HEK293 (cell line): ENCODE results near the gene ECHDC1.

ENCODE experiments used
- GLIS2 ChIP-seq: fragments of 450-650 bp; formaldehyde crosslinking; IDR thresholded peaks from 2 replicates; pipeline ENCODE4 v1.5.1; 2016; ENCODE audit warnings: missing biosample characterization, missing genetic modification characterization
- IKZF3 ChIP-seq: fragments of 450-650 bp; IDR thresholded peaks from 2 replicates; pipeline ENCODE4 v1.5.0; 2018; ENCODE audit warnings: missing biosample characterization, mild to moderate bottlenecking, missing genetic modification characterization, moderate library complexity
- KLF9 ChIP-seq: fragments of 450-650 bp; formaldehyde crosslinking; IDR thresholded peaks from 2 replicates; pipeline ENCODE4 v1.5.1; 2016; ENCODE audit warnings: missing biosample characterization, missing genetic modification characterization, low read depth
- PRDM1 ChIP-seq: fragments of 450-650 bp; formaldehyde crosslinking; IDR thresholded peaks from 2 replicates; pipeline ENCODE4; 2016; ENCODE audit warnings: missing biosample characterization, missing genetic modification characterization
- PRDM4 ChIP-seq: fragments of 450-650 bp; formaldehyde crosslinking; IDR thresholded peaks from 2 replicates; pipeline ENCODE4 v1.5.1; 2017; ENCODE audit warnings: missing biosample characterization, missing genetic modification characterization
- SALL2 ChIP-seq: fragments of 450-650 bp; formaldehyde crosslinking; IDR thresholded peaks from 2 replicates; pipeline ENCODE4 v1.5.0; 2017; ENCODE audit warnings: missing biosample characterization, mild to moderate bottlenecking, missing genetic modification characterization, borderline replicate concordance
- YY2 ChIP-seq: fragments of 450-650 bp; formaldehyde crosslinking; IDR thresholded peaks from 2 replicates; pipeline ENCODE4 v1.5.1; 2016; ENCODE audit warnings: missing biosample characterization, missing genetic modification characterization
- ZFP3 ChIP-seq: fragments of 450-650 bp; formaldehyde crosslinking; IDR thresholded peaks from 2 replicates; pipeline ENCODE4 v1.5.1; 2016; ENCODE audit warnings: low read depth, missing biosample characterization, missing genetic modification characterization
- ZNF155 ChIP-seq: fragments of 450-650 bp; formaldehyde crosslinking; IDR thresholded peaks from 2 replicates; pipeline ENCODE4 v1.5.1; 2016; ENCODE audit warnings: missing biosample characterization, missing genetic modification characterization
- ZNF169 ChIP-seq: fragments of 450-650 bp; formaldehyde crosslinking; IDR thresholded peaks from 2 replicates; pipeline ENCODE4 v1.5.1; 2016; ENCODE audit warnings: missing biosample characterization, missing genetic modification characterization
- ZNF202 ChIP-seq: fragments of 450-650 bp; formaldehyde crosslinking; IDR thresholded peaks from 2 replicates; pipeline ENCODE4 v1.5.1; 2016; ENCODE audit warnings: missing biosample characterization, missing genetic modification characterization, borderline replicate concordance
- ZNF248 ChIP-seq: fragments of 450-650 bp; formaldehyde crosslinking; IDR thresholded peaks from 2 replicates; pipeline ENCODE4 v1.5.1; 2017; ENCODE audit warnings: missing biosample characterization, missing genetic modification characterization
- ZNF302 ChIP-seq: fragments of 450-650 bp; formaldehyde crosslinking; IDR thresholded peaks from 2 replicates; pipeline ENCODE4 v1.5.1; 2016; ENCODE audit warnings: missing biosample characterization, missing genetic modification characterization, low read depth
- ZNF311 ChIP-seq: fragments of 450-650 bp; formaldehyde crosslinking; IDR thresholded peaks from 2 replicates; pipeline ENCODE4 v1.5.1; 2017; ENCODE audit warnings: missing biosample characterization, missing genetic modification characterization, borderline replicate concordance
- ZNF362 ChIP-seq: fragments of 450-650 bp; formaldehyde crosslinking; IDR thresholded peaks from 2 replicates; pipeline ENCODE4 v1.5.1; 2016; ENCODE audit warnings: missing biosample characterization, missing genetic modification characterization
- ZNF398 ChIP-seq: fragments of 450-650 bp; formaldehyde crosslinking; IDR thresholded peaks from 2 replicates; pipeline ENCODE4 v1.5.1; 2017; ENCODE audit warnings: missing biosample characterization, missing genetic modification characterization
- ZNF514 ChIP-seq: fragments of 450-650 bp; formaldehyde crosslinking; IDR thresholded peaks from 2 replicates; pipeline ENCODE4 v1.5.1; 2016; ENCODE audit warnings: missing biosample characterization, missing genetic modification characterization
- ZNF549 ChIP-seq: fragments of 450-650 bp; IDR thresholded peaks from 2 replicates; pipeline ENCODE4 v1.5.1; 2018; ENCODE audit warnings: missing biosample characterization, missing genetic modification characterization, mild to moderate bottlenecking, inconsistent platforms, moderate library complexity
- ZNF585B ChIP-seq: fragments of 450-650 bp; formaldehyde crosslinking; IDR thresholded peaks from 2 replicates; pipeline ENCODE4 v1.5.1; 2016; ENCODE audit warnings: missing biosample characterization, missing genetic modification characterization
- ZNF623 ChIP-seq: fragments of 450-650 bp; formaldehyde crosslinking; IDR thresholded peaks from 2 replicates; pipeline ENCODE4 v1.5.1; 2016; ENCODE audit warnings: missing biosample characterization, missing genetic modification characterization
- ZNF654 ChIP-seq: fragments of 450-650 bp; formaldehyde crosslinking; IDR thresholded peaks from 2 replicates; pipeline ENCODE4 v1.5.1; 2016; ENCODE audit warnings: low read depth, missing biosample characterization, missing genetic modification characterization
- ZNF747 ChIP-seq: fragments of 450-650 bp; formaldehyde crosslinking; IDR thresholded peaks from 2 replicates; pipeline ENCODE4 v1.5.1; 2016; ENCODE audit warnings: missing biosample characterization, missing genetic modification characterization
- ZNF830 ChIP-seq: fragments of 450-650 bp; IDR thresholded peaks from 2 replicates; pipeline ENCODE4 v1.5.0; 2018; ENCODE audit warnings: missing biosample characterization, missing genetic modification characterization, low read depth, mild to moderate bottlenecking, moderate library complexity
- TF ChIP-seq, protein P1 (sequence below): fragments of 450-650 bp; formaldehyde crosslinking; IDR thresholded peaks from 2 replicates; pipeline ENCODE4 v1.5.1; 2016; ENCODE audit warnings: missing biosample characterization, missing genetic modification characterization
- TF ChIP-seq, protein P2 (sequence below): fragments of 450-650 bp; formaldehyde crosslinking; IDR thresholded peaks from 2 replicates; pipeline ENCODE4 v1.5.1; 2016; ENCODE audit warnings: missing biosample characterization, missing genetic modification characterization
- TF ChIP-seq, protein P3 (sequence below): fragments of 450-650 bp; formaldehyde crosslinking; IDR thresholded peaks from 2 replicates; pipeline ENCODE4 v1.5.1; 2016; ENCODE audit warnings: missing biosample characterization, missing genetic modification characterization

ECHDC1 gene

GRCh38 chr6:127266892-127267645 is 76.3 kb downstream of the ECHDC1 start (continued):
- TF ChIP-seq ZNF623 (tag by site-specific recombination) (no peak), YY2 (peak; percentile 65), GLIS2 (peak; percentile 25; the same call in 1 of the 2 replicates), ZNF549 (no peak), ZNF155 (tag by site-specific recombination) (no peak), ZNF302 (tag by site-specific recombination) (no peak), ZNF311 (tag by site-specific recombination) (no peak), PRDM1 (tag by site-specific recombination) (peak; percentile 54; the same call in 1 of the 2 replicates), ZNF362 (tag by site-specific recombination) (no peak), ZNF747 (tag by site-specific recombination) (no peak), PRDM4 (tag by site-specific recombination) (no peak), ZNF248 (tag by site-specific recombination) (no peak), ZNF202 (tag by site-specific recombination) (no peak), ZNF654 (tag by site-specific recombination) (no peak), ZNF169 (no peak), SALL2 (tag by site-specific recombination) (no peak), ZNF398 (tag by site-specific recombination) (no peak), ZNF585B (tag by site-specific recombination) (no peak), ZNF830 (tag by site-specific recombination) (no peak), KLF9 (tag by site-specific recombination) (peak; percentile 60; the same call in 1 of the 2 replicates), IKZF3 (tag by site-specific recombination) (no peak), ZFP3 (tag by site-specific recombination) (no peak), ZNF514 (tag by site-specific recombination) (no peak)
- TF ChIP-seq, protein P1, sequence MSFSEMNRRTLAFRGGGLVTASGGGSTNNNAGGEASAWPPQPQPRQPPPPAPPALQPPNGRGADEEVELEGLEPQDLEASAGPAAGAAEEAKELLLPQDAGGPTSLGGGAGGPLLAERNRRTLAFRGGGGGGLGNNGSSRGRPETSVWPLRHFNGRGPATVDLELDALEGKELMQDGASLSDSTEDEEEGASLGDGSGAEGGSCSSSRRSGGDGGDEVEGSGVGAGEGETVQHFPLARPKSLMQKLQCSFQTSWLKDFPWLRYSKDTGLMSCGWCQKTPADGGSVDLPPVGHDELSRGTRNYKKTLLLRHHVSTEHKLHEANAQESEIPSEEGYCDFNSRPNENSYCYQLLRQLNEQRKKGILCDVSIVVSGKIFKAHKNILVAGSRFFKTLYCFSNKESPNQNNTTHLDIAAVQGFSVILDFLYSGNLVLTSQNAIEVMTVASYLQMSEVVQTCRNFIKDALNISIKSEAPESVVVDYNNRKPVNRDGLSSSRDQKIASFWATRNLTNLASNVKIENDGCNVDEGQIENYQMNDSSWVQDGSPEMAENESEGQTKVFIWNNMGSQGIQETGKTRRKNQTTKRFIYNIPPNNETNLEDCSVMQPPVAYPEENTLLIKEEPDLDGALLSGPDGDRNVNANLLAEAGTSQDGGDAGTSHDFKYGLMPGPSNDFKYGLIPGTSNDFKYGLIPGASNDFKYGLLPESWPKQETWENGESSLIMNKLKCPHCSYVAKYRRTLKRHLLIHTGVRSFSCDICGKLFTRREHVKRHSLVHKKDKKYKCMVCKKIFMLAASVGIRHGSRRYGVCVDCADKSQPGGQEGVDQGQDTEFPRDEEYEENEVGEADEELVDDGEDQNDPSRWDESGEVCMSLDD (tag by site-specific recombination) = no peak
- TF ChIP-seq, protein P2, sequence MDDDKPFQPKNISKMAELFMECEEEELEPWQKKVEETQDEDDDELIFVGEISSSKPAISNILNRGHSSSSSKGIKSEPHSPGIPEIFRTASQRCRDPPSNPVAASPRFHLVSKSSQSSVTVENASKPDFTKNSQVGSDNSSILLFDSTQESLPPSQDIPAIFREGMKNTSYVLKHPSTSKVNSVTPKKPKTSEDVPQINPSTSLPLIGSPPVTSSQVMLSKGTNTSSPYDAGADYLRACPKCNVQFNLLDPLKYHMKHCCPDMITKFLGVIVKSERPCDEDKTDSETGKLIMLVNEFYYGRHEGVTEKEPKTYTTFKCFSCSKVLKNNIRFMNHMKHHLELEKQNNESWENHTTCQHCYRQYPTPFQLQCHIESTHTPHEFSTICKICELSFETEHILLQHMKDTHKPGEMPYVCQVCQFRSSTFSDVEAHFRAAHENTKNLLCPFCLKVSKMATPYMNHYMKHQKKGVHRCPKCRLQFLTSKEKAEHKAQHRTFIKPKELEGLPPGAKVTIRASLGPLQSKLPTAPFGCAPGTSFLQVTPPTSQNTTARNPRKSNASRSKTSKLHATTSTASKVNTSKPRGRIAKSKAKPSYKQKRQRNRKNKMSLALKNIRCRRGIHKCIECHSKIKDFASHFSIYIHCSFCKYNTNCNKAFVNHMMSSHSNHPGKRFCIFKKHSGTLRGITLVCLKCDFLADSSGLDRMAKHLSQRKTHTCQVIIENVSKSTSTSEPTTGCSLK (tag by site-specific recombination) = no peak
- TF ChIP-seq, protein P3, sequence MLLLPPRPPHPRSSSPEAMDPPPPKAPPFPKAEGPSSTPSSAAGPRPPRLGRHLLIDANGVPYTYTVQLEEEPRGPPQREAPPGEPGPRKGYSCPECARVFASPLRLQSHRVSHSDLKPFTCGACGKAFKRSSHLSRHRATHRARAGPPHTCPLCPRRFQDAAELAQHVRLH = no peak
